GM18870 (cell line): Measurements from ENCODE around the gene LEMD3.

Source experiments
- ATAC-seq: cut with Tn5 transposase; IDR thresholded peaks from one replicate; pipeline ENCODE4 v1.9.1; 2021; ENCODE audit warnings: moderate library complexity; ENCODE audit not compliant: unreplicated experiment

LEMD3 gene

GRCh38 chr12:65169320-65170208 lies at the start of gene LEMD3:
TSS of gene LEMD3 (plus strand) at chr12:65169583. CDS start at chr12:65169597, 14 bp downstream.
- ATAC-seq, result peak; percentile 78

GRCh38 chr12:65121049-65121955 lies 48.1 kb upstream of the LEMD3 start, which contains the start of gene WIF1:
TSS of gene WIF1 (minus strand) at chr12:65121305. CDS start at chr12:65121191, 114 bp downstream.
- ATAC-seq, result no peak

DNA sequence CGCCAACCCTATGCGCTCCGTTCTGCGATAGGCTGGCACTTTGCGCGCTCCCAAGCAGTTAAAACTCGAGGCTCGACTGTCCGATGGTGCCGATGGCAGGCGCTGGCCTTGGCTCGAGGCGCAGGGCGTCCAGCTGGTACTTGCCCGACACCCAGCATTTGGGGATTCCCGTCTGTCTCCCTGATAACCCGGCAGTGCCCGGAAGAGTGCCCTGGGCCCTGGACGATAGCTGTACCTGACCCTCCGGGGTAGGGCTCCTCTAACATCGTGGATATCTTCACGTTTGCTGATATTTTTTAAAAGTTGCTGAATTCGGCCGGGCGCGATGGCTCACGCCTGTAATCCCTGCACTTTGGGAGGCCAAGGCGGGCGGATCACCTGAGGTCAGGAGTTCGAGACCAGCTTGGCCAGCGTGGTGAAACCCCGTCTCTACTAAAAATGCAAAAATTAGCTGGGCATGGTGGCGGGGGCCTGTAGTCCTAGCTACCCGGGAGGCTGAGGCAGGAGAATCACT lies 47.4 kb upstream of the LEMD3 start:
- no peak for ATAC-seq

DNA sequence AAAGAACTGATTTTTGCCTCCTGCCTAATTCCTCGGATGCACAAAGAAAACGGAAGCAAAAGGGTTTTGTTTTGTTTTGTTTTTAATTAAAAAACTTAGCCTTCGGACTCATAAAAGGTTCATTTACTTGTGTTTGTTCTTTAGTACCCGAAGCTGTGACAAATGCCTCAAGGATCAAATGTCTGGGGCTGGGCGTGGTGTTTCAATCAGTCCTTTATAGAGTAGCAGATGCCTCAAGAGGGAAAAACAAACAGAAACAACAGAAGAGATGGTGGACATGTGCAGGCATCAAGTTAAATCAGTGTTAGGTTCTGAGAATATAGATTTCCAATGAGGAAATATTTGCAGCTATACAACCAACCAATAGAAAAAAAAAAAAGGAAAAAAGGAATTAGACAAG lies 46.7 kb upstream of the LEMD3 start:
- no peak for ATAC-seq

DNA sequence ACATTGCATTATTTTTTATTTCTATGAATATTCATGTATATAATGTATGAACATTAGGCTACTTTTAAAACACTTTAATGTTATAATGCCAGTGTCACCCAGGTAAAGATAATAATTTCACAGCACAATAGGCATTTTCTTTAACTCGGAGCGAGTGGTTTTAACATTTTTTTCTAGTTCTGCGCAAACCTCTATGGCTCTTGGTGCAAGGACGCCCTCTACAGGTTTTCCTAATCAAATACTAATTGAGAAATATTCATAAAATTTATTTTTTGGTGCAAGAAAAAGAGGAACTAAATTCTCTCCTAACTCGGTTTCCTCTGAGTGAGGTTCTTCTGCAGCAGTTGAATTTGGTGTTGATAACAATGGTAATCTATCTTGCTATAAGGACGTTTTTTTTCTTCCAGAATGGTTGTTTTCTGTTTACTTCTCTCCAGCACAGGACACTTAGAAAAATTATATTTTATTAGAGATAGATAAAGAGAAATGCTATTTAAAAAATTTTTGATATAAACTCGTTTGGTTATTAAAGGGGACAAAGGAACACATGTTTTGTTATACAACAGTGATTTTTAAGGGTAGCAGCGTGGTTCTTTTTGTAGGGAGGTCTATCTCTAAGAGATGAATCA lies 45.8 kb upstream of the LEMD3 start:
- ATAC-seq, result no peak

- ATAC-seq, result no peak
These were observed 44.1 kb upstream of the LEMD3 start for GRCh38 chr12:65125247-65125646.

DNA sequence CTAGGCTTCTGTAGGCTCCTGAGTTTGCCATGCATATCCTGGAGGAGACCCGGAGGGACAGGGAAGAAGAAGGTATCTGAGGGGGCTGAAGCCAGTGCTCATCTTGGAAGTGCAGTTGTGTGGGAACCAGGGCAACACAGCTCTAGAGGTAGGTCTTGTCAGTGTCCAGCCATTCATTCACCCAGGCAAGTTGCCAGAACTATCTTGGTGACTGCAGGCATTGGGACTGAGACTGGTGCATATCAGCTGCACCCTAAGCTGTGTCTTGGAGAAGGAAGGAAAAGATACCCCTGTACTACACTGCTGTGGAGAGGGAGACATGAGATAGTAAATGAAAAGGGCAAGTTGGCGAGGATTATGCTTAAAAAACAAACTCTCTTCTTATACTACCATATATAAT lies 43.4 kb upstream of the LEMD3 start:
- ATAC-seq, result no peak

GRCh38 chr12:65126482-65126881 lies 42.9 kb upstream of the LEMD3 start:
- ATAC-seq, result no peak

DNA sequence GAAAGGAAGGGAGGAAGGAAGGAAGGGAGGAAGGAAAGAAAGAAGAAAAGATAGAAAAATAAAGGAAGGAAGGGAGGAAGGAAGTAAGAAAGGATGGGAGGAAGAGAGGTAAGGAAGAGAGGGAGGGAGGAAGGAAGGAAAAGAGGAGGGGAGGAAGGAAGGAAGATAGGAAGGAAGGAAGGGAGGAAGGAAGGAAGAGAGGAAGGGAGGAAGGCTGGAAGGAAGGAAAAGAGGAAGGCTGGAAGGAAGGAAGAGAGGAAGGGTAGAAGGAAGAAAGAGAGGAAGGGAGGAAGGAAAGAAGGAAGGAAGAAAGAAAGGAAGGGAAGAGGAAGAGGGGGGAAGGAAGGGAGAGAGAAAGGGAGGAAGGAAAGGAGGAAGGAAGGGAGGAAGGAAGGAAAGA lies 35.5 kb upstream of the LEMD3 start:
- no peak for ATAC-seq

GRCh38 chr12:65139389-65139788 lies 30.0 kb upstream of the LEMD3 start:
- ATAC-seq, result no peak

- no peak for ATAC-seq
These were observed 28.6 kb upstream of the LEMD3 start for GRCh38 chr12:65140738-65141137.

- ATAC-seq, result no peak
These were observed 22.0 kb upstream of the LEMD3 start for GRCh38 chr12:65147312-65147905.

DNA sequence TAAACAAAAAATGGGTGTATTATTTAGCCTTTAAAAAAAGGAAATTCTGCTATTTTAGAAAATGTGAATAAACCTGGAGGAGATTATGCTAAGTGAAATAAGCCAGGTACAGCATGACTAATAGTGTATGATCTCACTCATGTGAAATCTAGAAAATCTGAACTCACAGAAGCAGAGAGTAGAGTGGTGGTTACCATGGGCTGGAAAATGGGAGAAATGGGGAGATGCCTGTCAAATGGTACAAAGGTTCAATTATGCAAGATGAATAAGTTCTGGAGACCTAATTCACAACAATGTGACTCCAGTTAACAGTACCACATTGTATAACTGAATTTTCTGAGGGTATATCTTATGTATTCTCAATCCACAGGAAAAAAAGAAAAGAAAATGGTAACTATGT lies 17.4 kb upstream of the LEMD3 start:
- ATAC-seq, result no peak

DNA sequence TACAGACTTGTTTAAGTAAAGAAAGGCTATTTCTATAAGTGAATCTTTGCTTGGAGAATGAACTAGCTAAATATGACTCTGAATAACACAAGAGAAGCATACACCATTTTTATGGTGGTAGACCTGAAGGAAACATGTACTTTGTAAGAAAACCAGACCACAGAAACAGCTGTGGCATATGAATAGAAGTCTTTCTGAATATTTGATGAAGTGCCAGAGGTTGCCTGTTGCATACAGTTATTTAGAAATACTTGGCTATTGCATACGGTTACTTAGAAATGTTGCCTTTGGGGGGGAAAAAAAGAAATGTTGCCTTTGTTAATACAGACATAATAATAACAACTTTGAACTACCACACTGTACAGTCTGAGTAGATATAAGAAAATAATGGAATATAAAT lies 16.8 kb upstream of the LEMD3 start:
- no peak for ATAC-seq

DNA sequence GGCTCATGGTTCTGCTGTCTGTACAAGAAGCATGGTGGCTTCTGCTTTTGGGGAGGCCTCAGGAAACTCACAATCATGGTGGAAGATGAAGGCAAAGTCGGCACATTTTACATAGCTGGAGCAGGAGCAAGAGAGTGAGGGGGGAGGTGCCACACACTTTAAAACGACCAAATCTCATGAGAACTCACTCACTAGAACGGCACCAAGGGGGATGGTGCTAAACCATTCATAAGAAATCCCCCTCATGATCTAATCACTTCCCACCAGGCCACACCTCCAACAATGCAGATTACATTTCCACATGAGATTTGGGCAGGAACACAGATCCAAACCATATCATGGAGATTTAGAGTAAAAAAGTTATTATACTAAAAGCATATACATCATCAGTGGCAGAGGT lies 13.6 kb upstream of the LEMD3 start:
- peak; percentile 20 for ATAC-seq

- ATAC-seq, result peak; percentile 96
These were observed 13.0 kb upstream of the LEMD3 start for GRCh38 chr12:65156366-65156841.

DNA sequence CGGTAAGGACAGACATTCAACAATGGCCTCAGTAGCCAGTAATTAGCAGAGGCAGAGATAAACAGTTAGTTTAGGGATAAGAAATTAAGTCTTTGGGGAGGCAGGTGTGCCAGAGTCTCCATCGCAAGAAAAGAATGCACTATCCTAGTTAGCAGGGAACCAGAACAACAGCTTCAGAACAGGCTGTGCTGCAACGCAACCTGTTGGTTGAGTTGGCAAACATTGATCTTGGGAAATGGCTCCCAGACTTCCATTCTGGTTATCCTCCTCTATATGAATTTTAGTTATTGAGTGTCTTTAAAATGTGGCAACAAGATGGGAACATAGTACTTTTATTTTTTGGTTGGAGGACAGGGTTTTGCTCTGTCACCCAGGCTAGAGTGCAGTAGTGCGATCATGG lies 12.3 kb upstream of the LEMD3 start:
- ATAC-seq, result no peak

DNA sequence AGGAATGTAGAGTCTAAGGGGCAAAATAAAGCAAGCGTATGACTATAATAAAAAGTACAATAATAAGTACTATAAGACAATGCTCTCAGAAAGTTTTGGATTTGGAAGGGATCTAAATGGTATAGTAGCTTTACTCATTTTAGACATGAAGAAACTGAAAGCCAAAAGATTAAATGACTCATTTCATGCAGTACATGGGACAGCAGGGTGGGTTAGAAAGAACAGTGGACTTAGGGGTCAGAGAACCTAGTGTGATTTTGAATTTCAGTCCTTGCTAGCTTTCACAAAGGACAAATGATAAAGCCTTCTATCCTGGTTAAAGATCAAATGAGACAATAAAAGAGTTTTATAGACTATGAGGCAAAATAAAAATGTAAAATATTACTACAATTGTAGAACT lies 6.8 kb upstream of the LEMD3 start:
- ATAC-seq, result peak; percentile 86

- ATAC-seq, result no peak
These were observed 5.1 kb upstream of the LEMD3 start for GRCh38 chr12:65164244-65164643.

- no peak for ATAC-seq
These were observed 4.6 kb upstream of the LEMD3 start for GRCh38 chr12:65164774-65165173.
